T-cell (primary cell): ENCODE data around the gene NPC2. TPM values are rescaled to one million over a fixed set of nuclear protein-coding genes. Genes with fewer than 3 reads are reported as not detected.

Experiments
- ATAC-seq, 4 experiments: fragments of 200-7000 bp in 3 of 4; fragments of 150-1000 bp in 1 of 4; cut with Tn5 transposase; replicated peaks in 1 of 4; 1 replicate in 3 of 4; 2 replicates in 1 of 4; pipeline ENCODE4 v1.10.0; 2021; ENCODE audit warnings: moderate library complexity in 3 of 4, mild to moderate bottlenecking in 2 of 4, moderate number of reproducible peaks in 1 of 4
- CTCF ChIA-PET, 2 donors: fragments of 300-600 bp; sonication (Branson Sonifier 250); formaldehyde crosslinking; loops; one replicate each; lab custom pipeline; 2022; ENCODE audit warnings: antibody characterized with exemption in 2 of 2; lab: Charles Lee
- POLR2A ChIA-PET, 2 donors: fragments of 300-600 bp; sonication (Branson Sonifier 250); formaldehyde crosslinking; loops; one replicate each; lab custom pipeline; 2022; ENCODE audit warnings: antibody characterized with exemption in 2 of 2; lab: Charles Lee
- DNase-seq, 35 experiments: peaks; one replicate each; pipeline versions ENCODE4 v3.0.0 to v3.0.0-alpha.2; 2013 to 2023
- H3K27ac ChIP-seq: one replicate; pipeline ENCODE4 v1.5.1; 2013; ENCODE audit warnings: low read length
- H3K27me3 ChIP-seq, 2 experiments: replicated peaks in 1 of 2; 1 replicate in 1 of 2; 2 replicates in 1 of 2; pipeline versions ENCODE4 v1.6.1 to v1.7.0; 2013; ENCODE audit warnings: low read length in 1 of 2, mixed read lengths in 1 of 2; ENCODE audit not compliant: control insufficient read depth in 2 of 2, insufficient read depth in 2 of 2; ENCODE audit errors: extremely low read depth in 1 of 2
- H3K36me3 ChIP-seq, 2 donors: 1 replicate in 1 of 2; 2 replicates in 1 of 2; pipeline versions ENCODE4 v1.6.1 to v1.7.0; 2013; ENCODE audit warnings: low read length in 1 of 2; ENCODE audit not compliant: control insufficient read depth in 2 of 2, insufficient read depth in 1 of 2; ENCODE audit errors: extremely low read depth in 1 of 2
- H3K4me1 ChIP-seq, 2 experiments: 1 replicate in 1 of 2; 2 replicates in 1 of 2; pipeline versions ENCODE4 v1.6.1 to v1.7.0; 2013; ENCODE audit warnings: low read length in 2 of 2, mixed read lengths in 1 of 2; ENCODE audit not compliant: insufficient read depth in 2 of 2, control insufficient read depth in 1 of 2; ENCODE audit errors: extremely low read depth in 1 of 2
- H3K4me3 ChIP-seq, 2 donors: 1 replicate in 1 of 2; 2 replicates in 1 of 2; pipeline versions ENCODE4 v1.5.1 to v1.7.0; 2013; ENCODE audit warnings: mild to moderate bottlenecking in 2 of 2, low read length in 1 of 2, moderate library complexity in 1 of 2; ENCODE audit not compliant: control insufficient read depth in 1 of 2; ENCODE audit errors: extremely low read depth in 1 of 2
- H3K9me3 ChIP-seq: 2 replicates; pipeline ENCODE4 v1.7.0; 2013
- H3K27ac Mint-ChIP-seq, 2 donors: one replicate each; pipeline ENCODE4 v1.8.0; 2020 to 2021; ENCODE audit warnings: mild to moderate bottlenecking in 2 of 2, mixed read lengths in 2 of 2
- H3K27me3 Mint-ChIP-seq, 2 donors: one replicate each; pipeline ENCODE4 v1.8.0; 2021 to 2022; ENCODE audit warnings: mixed read lengths in 2 of 2
- H3K36me3 Mint-ChIP-seq: one replicate; pipeline ENCODE4 v1.8.0; 2021; ENCODE audit warnings: mixed read lengths
- H3K4me1 Mint-ChIP-seq, 3 donors: one replicate each; pipeline ENCODE4 v1.8.0; 2020 to 2022; ENCODE audit warnings: mixed read lengths in 3 of 3, mild to moderate bottlenecking in 1 of 3
- H3K4me3 Mint-ChIP-seq, 3 donors: one replicate each; pipeline ENCODE4 v1.8.0; 2020 to 2022; ENCODE audit warnings: mild to moderate bottlenecking in 3 of 3, mixed read lengths in 3 of 3, moderate library complexity in 3 of 3
- H3K9me3 Mint-ChIP-seq, 3 donors: one replicate each; pipeline ENCODE4 v1.8.0; 2020 to 2022; ENCODE audit warnings: mixed read lengths in 3 of 3
- WGBS: methylation state at CpG from one replicate; pipeline ENCODE4 v1.1.5; 2013; ENCODE audit warnings: missing lambda C conversion rate; ENCODE audit not compliant: insufficient coverage; 5-methylcytosine and 5-hydroxymethylcytosine counted together
- total RNA-seq, 35 experiments: library from RNA in 6 of 35; stranded (reverse) in 6 of 35; fragments of 120-200 nt in 1 of 35; gene quantifications; one replicate each; pipeline versions ENCODE4 v1.2.1 to v1.2.4 and lab custom pipeline; 2013 to 2026

Gene NPC2
- total RNA-seq, 5 donors from 2014 or later (not counting 1 experiment from before 2014, with no cell fraction given), result 32.4 to 61.4 (median 44.8) TPM

DNA sequence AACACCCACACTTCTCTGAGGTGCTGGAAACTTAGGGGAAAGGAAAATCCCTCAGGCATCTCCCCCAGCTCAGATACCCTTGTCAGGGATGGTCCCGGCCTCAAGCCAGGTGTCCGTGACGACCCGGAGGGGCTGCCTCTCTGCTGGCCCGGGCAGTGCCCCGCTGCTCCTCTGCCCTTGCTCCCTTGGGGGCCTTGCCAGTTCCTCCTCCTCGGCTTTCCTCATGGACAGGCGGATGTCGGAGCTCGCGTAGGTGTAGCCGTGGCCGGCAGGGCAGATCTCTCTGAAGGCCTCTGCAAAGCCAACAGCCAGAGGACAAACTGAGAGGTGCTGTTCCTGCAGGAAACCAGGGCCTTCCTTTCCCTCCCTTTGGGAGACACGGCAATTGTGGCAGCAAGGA is 35.3 kb upstream of the NPC2 start:
- Histone ChIP-seq H3K36me3 (no peaks in the 10 kb centered on the region), H3K4me3 (no peak overlapping the region), H3K9me3 (no peaks in the 10 kb centered on the region), H3K27me3 (peaks cover 0 to 25% of the 10 kb centered on the region in 2 experiments), H3K27ac (no peak overlapping the region), H3K4me1 (no peaks in the 10 kb centered on the region)
- Mint-ChIP-seq H3K4me3 (no peak overlapping the region), H3K36me3 (no peaks in the 10 kb centered on the region), H3K27ac (no peak overlapping the region), H3K27me3 (peaks cover 0 to 2% of the 10 kb centered on the region in 2 donors), H3K9me3 (no peaks in the 10 kb centered on the region), H3K4me1 (peaks cover 2 to 4% (median 3%) of the 10 kb centered on the region in 3 donors)
- ChIA-PET POLR2A (interaction anchor here in 1 of 2 donors (0.7 kb wide), 1 partner anchor 258 kb away, joined by 3 read pairs; no protein-coding TSS in a partner anchor), CTCF (no interaction called here)
- no peak for DNase-seq
- 90% methylated on average over 13 of the region's 14 CpGs for WGBS
- ATAC-seq, result no peak

DNA sequence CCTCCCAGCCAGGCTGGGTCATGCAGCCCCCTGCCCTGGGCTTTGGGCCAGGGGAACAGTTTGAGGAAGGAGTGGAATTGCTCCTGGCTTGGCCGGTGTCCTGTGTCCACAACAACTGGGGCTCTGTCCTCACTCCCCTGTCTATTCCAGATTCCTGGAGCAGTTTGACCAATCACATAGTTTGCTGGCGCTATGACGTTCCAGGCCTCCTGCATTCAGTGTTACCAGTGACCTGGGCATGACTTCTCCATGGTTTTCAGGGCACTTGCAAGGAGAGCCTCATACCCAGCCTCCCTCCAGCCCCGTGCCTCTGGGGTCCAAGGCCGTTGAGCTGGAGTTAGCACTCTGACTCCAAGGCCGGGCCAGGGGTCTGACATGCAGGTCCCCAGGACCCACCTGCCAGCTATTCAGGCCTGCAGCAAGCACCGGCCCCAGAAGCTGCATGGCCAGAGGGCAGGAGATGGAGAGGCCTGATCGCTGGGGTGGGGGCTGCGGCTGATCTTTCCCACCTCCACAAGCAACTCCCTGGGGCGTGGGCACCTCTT is 34.7 kb upstream of the NPC2 start:
- no peak overlapping the region for H3K27ac ChIP-seq
- no peaks in the 10 kb centered on the region for H3K4me1 Mint-ChIP-seq

DNA sequence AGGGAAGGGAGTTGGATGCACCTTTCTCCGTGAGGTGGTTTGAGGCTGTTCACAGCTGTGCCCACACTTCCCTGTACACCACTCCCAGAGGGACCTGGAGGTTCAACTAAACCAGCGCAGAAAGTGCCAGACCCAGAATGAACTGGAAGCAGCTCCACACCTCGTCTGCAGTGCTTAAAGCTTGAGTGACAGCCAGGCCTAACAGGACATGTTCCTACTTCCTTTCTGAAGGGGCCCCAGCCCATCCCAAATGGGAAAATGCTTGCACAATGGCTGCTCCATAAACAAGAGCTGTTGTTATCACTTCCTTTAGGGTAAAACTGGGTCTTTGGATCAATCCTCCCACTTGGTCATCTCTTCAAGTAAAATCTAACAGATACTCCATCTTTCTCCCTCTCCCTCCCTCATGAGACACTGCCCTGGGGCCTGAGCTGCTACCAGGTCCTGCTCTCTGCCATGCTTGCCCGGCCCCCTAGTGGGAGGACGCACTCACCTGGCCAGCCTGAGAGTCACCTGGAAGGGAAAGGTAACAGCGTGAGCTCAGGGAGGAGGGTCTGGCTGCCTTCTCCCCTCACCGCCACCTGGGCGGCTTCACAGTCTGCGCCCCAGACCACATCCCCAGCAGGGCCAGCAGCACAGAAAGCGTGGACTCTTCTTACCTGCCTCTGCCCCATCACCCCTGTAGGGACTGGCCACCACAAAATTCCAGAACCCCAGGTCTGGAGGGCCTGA is 33.9 kb upstream of the NPC2 start:
- peaks cover 0 to 36% of the 10 kb centered on the region in 2 experiments for H3K27me3 ChIP-seq
- Mint-ChIP-seq H3K36me3 (no peaks in the 10 kb centered on the region), H3K4me3 (no peak overlapping the region), H3K9me3 (no peaks in the 10 kb centered on the region), H3K4me1 (no peaks in the 10 kb centered on the region), H3K27me3 (peaks cover 0 to 2% of the 10 kb centered on the region in 2 donors), H3K27ac (no peak overlapping the region)
- ChIA-PET CTCF (no interaction called here), POLR2A (no interaction called here)
- WGBS, result 54% methylated on average over 3 of the region's 10 CpGs
- H3K4me3 ChIP-seq, result no peak overlapping the region
- H3K36me3 ChIP-seq, result no peaks in the 10 kb centered on the region
- no peak overlapping the region for H3K27ac ChIP-seq
- DNase-seq (no peak), ATAC-seq (no peak)
- H3K9me3 ChIP-seq, result no peaks in the 10 kb centered on the region
- no peaks in the 10 kb centered on the region for H3K4me1 ChIP-seq

More for the DNA sequence above, 34.7 kb upstream of the NPC2 start:
- DNase-seq (no peak), ATAC-seq (no peak)
- 82% methylated on average over 6 of the region's 10 CpGs for WGBS
- ChIA-PET CTCF (no interaction called here), POLR2A (interaction anchor here in 1 of 2 donors (0.7 kb wide), 1 partner anchor 257 kb away, joined by 3 read pairs; no protein-coding TSS in a partner anchor)
- Mint-ChIP-seq H3K9me3 (no peaks in the 10 kb centered on the region), H3K36me3 (no peaks in the 10 kb centered on the region), H3K4me3 (no peak overlapping the region), H3K27ac (no peak overlapping the region), H3K27me3 (peaks cover 0 to 2% of the 10 kb centered on the region in 2 donors)
- H3K36me3 ChIP-seq, result no peaks in the 10 kb centered on the region
- no peaks in the 10 kb centered on the region for H3K9me3 ChIP-seq
- no peak overlapping the region for H3K4me3 ChIP-seq
- no peaks in the 10 kb centered on the region for H3K4me1 ChIP-seq
- H3K27me3 ChIP-seq, result peaks cover 0 to 30% of the 10 kb centered on the region in 2 experiments

DNA sequence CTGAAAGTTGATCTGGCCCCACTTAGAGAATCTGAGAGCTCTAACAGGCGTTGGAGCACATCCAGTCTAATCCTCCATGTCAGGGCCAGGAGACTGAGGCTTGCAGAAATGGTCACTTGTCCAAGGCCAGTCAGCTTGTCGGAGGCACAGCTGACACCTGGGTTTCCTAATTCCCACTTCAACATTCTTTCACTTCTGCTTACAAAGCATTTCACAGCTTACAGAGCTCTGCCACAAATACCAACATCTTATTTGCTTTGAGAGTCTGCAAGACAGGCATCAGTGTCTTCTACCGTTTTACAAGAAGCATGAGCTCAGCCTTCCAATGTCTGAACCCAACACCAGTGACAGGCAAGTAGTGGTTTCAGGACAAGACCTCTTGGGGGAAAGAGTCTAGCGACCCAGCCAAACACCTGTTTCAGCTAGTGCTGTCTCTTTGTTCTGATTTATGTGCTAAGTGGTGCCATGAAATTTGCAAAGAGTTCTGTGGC is 32.3 kb upstream of the NPC2 start:
- no peaks in the 10 kb centered on the region for H3K4me1 ChIP-seq
- peaks cover 0 to 2% of the 10 kb centered on the region in 2 donors for H3K27me3 Mint-ChIP-seq
- no peak for DNase-seq
- peaks cover 0 to 42% of the 10 kb centered on the region in 2 experiments for H3K27me3 ChIP-seq
- 48% methylated on average over 2 of the region's 4 CpGs for WGBS
- no peak for ATAC-seq
- H3K9me3 ChIP-seq, result no peaks in the 10 kb centered on the region
- POLR2A ChIA-PET, result no interaction called here
- H3K36me3 Mint-ChIP-seq, result no peaks in the 10 kb centered on the region
- CTCF ChIA-PET, result no interaction called here
- H3K27ac Mint-ChIP-seq, result no peak overlapping the region
- no peak overlapping the region for H3K4me3 Mint-ChIP-seq
- no peak overlapping the region for H3K4me3 ChIP-seq
- no peak overlapping the region for H3K27ac ChIP-seq
- H3K4me1 Mint-ChIP-seq, result no peaks in the 10 kb centered on the region
- H3K36me3 ChIP-seq, result no peaks in the 10 kb centered on the region
- H3K9me3 Mint-ChIP-seq, result no peaks in the 10 kb centered on the region

DNA sequence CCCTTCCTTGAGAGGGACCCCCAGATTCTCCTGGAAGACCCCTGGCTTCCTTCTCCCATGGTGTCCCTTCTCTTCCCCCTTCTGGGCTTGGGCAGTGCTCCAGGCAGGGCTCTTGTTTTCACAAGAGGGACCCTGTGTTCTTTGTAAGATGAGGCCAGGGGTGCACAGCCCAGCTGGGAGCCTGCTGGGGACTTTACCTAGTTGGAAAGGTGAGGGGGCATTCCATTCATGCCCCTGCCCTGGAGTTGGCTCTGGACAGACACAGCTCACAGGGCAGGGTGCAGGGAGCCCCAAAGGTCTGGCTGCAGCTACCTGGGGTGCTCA is 31.7 kb upstream of the NPC2 start:
- DNase-seq (no peak), ATAC-seq (no peak)
- H3K4me3 Mint-ChIP-seq, result no peak overlapping the region
- no peaks in the 10 kb centered on the region for H3K4me1 ChIP-seq
- H3K27ac Mint-ChIP-seq, result no peak overlapping the region
- peaks cover 0 to 2% of the 10 kb centered on the region in 2 donors for H3K27me3 Mint-ChIP-seq
- no peaks in the 10 kb centered on the region for H3K36me3 ChIP-seq
- no peak overlapping the region for H3K4me3 ChIP-seq
- H3K36me3 Mint-ChIP-seq, result no peaks in the 10 kb centered on the region
- no peaks in the 10 kb centered on the region for H3K4me1 Mint-ChIP-seq
- POLR2A ChIA-PET, result interaction anchor here in 1 of 2 donors (0.6 kb wide), 1 partner anchor 35 kb away, joined by 3 read pairs; no protein-coding TSS in a partner anchor
- H3K27me3 ChIP-seq, result peaks cover 0 to 43% of the 10 kb centered on the region in 2 experiments
- H3K9me3 Mint-ChIP-seq, result no peaks in the 10 kb centered on the region
- CTCF ChIA-PET, result no interaction called here
- H3K27ac ChIP-seq, result no peak overlapping the region
- no peaks in the 10 kb centered on the region for H3K9me3 ChIP-seq

DNA sequence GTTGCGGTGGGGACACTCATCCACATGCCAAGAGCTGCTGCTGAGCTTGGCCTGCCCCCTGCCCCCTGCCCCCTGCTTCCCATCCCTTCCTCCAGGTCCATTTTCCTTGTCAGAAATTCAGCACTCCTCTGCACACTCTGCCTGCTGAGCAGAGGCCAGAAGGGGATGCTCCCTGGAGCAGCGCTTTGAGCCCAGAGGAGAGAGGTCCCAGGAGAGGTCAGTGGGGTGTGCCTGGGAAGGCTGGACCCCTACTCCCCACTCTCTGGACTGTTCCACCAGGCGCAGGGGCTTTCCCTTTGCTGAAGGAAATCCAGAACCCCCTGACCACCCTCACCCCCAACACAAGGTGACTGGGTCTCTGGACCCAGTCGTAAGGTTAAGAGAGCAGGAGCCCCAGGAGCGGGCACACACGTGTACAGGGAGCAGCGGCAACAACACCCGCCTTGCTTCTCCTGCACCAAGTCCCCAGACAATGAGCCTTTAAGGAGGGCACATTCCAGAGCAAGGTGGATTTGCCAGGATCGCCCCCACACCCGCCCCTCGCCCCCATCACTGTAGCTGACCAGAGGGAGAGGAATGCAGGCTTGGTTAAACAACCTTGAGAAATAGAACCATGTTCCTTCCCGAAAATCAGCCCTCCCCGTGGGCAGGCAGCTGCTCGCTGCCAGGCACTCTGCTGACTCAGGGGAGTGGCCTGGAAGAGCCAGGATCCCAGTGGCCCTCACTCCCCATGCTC is 31.1 kb upstream of the NPC2 start:
- POLR2A ChIA-PET, result interaction anchor here in 1 of 2 donors (0.6 kb wide), 1 partner anchor 35 kb away, joined by 3 read pairs; no protein-coding TSS in a partner anchor
- 85% methylated on average over 9 of the region's 14 CpGs for WGBS
- no peaks in the 10 kb centered on the region for H3K4me1 Mint-ChIP-seq

More for the DNA sequence above, 31.1 kb upstream of the NPC2 start:
- CTCF ChIA-PET, result no interaction called here
- H3K27me3 Mint-ChIP-seq, result peaks cover 0 to 2% of the 10 kb centered on the region in 2 donors
- no peaks in the 10 kb centered on the region for H3K36me3 Mint-ChIP-seq
- Histone ChIP-seq H3K9me3 (no peaks in the 10 kb centered on the region), H3K36me3 (no peaks in the 10 kb centered on the region), H3K27ac (no peak overlapping the region), H3K4me3 (no peak overlapping the region), H3K27me3 (peaks cover 0 to 45% of the 10 kb centered on the region in 2 experiments), H3K4me1 (no peaks in the 10 kb centered on the region)
- H3K9me3 Mint-ChIP-seq, result no peaks in the 10 kb centered on the region
- ATAC-seq (no peak), DNase-seq (no peak)
- no peak overlapping the region for H3K4me3 Mint-ChIP-seq
- no peak overlapping the region for H3K27ac Mint-ChIP-seq
